Colonic mucosa (tissue), 4 donors: ENCODE data around the gene MTA3. TPM values are rescaled to one million over a fixed set of nuclear protein-coding genes. Genes with fewer than 3 reads are reported as not detected.

Experiments
- DNase-seq: peaks from one replicate; pipeline ENCODE4 v3.0.0-alpha.2; 2020
- H3K27ac ChIP-seq: fragments of 200-600 bp; one replicate; pipeline ENCODE4 v1.8.0; 2021
- H3K27me3 ChIP-seq: fragments of 200-600 bp; one replicate; pipeline ENCODE4 v1.8.0; 2021
- H3K36me3 ChIP-seq: fragments of 200-600 bp; one replicate; pipeline ENCODE4 v1.8.0; 2021
- H3K4me1 ChIP-seq: fragments of 200-600 bp; one replicate; pipeline ENCODE4 v1.8.0; 2021; ENCODE audit warnings: mild to moderate bottlenecking
- H3K4me3 ChIP-seq: fragments of 200-600 bp; one replicate; pipeline ENCODE4 v1.8.0; 2021
- H3K9ac ChIP-seq, 2 donors: one replicate each; pipeline ENCODE4 v1.7.0; 2013; ENCODE audit warnings: control low read depth in 2 of 2, low read depth in 2 of 2, low read length in 2 of 2
- H3K9me3 ChIP-seq: fragments of 200-600 bp; one replicate; pipeline ENCODE4 v1.8.0; 2021
- CTCF ChIP-seq: fragments of 200-600 bp; IDR thresholded peaks from one replicate; pipeline ENCODE4 v1.8.0; 2022; ENCODE audit warnings: antibody characterized with exemption, mild to moderate bottlenecking
- intact Hi-C: fragments of 100-400 bp; cut with DNase I; formaldehyde crosslinking; loops from one replicate; pipeline ENCODE4 v1.14.1; 2022
- total RNA-seq, 2 donors: library from RNA; stranded (reverse); fragmentation: NEBNext Ultra II Directional in 1 of 2; extraction: Animal tissue kit (Norgen Biotek cat#: 25700) in 1 of 2; gene quantifications; one replicate each; pipeline ENCODE4 v1.2.1, GENCODE V29; 2021
- donor health status: healthy.
- donor health status: DM: no; HTN: no; CAD: no.
- donor health status: DM: no; HTN: no; CAD: no.

Gene MTA3
- total RNA-seq, 2 donors from 2014 or later, result 41.4 to 46.2 TPM

GRCh38 chr2:42756150-42756775, 187.8 kb downstream of the MTA3 start:
- DNase-seq, result no peak
- H3K36me3 ChIP-seq, result no peaks in the 10 kb centered on the region
- H3K4me3 ChIP-seq, result no peak overlapping the region
- no peaks in the 10 kb centered on the region for H3K4me1 ChIP-seq
- H3K27ac ChIP-seq, result no peak overlapping the region
- no peaks in the 10 kb centered on the region for H3K9me3 ChIP-seq
- H3K27me3 ChIP-seq, result no peaks in the 10 kb centered on the region
- no peak overlapping the region for H3K9ac ChIP-seq
- intact Hi-C loops, result no loop called here
- no peak for TF ChIP-seq CTCF

- intact Hi-C loops, result no loop called here
- DNase-seq, result no peak
- Histone ChIP-seq H3K9me3 (no peaks in the 10 kb centered on the region), H3K27ac (no peak overlapping the region), H3K4me3 (no peak overlapping the region), H3K36me3 (no peaks in the 10 kb centered on the region), H3K4me1 (no peaks in the 10 kb centered on the region), H3K27me3 (no peaks in the 10 kb centered on the region), H3K9ac (no peak overlapping the region)
- TF ChIP-seq CTCF, result no peak
Measured at GRCh38 chr2:42756966-42757513, 188.6 kb downstream of the MTA3 start.

GRCh38 chr2:42757981-42758740, 189.7 kb downstream of the MTA3 start:
- no peak for TF ChIP-seq CTCF
- DNase-seq, result no peak
- H3K27me3 ChIP-seq, result no peaks in the 10 kb centered on the region
- no peaks in the 10 kb centered on the region for H3K9me3 ChIP-seq
- no peak overlapping the region for H3K27ac ChIP-seq
- no peak overlapping the region for H3K4me3 ChIP-seq
- H3K9ac ChIP-seq, result no peak overlapping the region
- no peaks in the 10 kb centered on the region for H3K36me3 ChIP-seq
- H3K4me1 ChIP-seq, result no peaks in the 10 kb centered on the region
- intact Hi-C loops, result no loop called here

- intact Hi-C loops, result no loop called here
- Histone ChIP-seq H3K9ac (no peak overlapping the region), H3K4me1 (no peaks in the 10 kb centered on the region), H3K9me3 (no peaks in the 10 kb centered on the region), H3K27me3 (no peaks in the 10 kb centered on the region), H3K4me3 (no peak overlapping the region), H3K36me3 (no peaks in the 10 kb centered on the region), H3K27ac (no peak overlapping the region)
- TF ChIP-seq CTCF, result no peak
- no peak for DNase-seq
Measured at GRCh38 chr2:42758751-42759150, 190.3 kb downstream of the MTA3 start.

GRCh38 chr2:42761554-42761953, 193.1 kb downstream of the MTA3 start:
- no peaks in the 10 kb centered on the region for H3K9me3 ChIP-seq
- H3K4me1 ChIP-seq, result no peaks in the 10 kb centered on the region
- TF ChIP-seq CTCF, result no peak
- H3K9ac ChIP-seq, result no peak overlapping the region
- no peak overlapping the region for H3K27ac ChIP-seq
- intact Hi-C loops, result no loop called here
- no peaks in the 10 kb centered on the region for H3K27me3 ChIP-seq
- no peaks in the 10 kb centered on the region for H3K36me3 ChIP-seq
- no peak for DNase-seq
- no peak overlapping the region for H3K4me3 ChIP-seq
